ENCODE measurements around the gene BCL11A.

DNA sequence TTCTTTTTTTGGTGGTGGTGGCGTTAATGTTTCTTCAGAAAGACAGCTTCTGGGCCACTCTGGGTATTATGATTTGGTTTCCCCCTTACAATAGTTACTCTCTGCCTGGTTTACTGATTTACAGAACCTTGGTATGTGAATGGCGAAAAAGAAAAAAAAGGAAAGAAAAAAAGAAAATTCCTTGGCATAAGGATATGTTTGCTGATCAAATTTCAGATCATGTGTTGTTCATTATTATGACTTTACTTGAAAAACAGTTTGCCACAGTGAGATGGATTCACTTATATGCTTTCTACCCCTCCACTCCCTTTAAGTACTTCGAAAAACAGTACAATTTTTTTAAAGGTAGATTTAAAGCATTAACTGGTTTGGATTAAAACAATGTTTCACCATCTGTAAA is 21.0 kb downstream of the BCL11A start:
- TF ChIP-seq, protein P1, sequence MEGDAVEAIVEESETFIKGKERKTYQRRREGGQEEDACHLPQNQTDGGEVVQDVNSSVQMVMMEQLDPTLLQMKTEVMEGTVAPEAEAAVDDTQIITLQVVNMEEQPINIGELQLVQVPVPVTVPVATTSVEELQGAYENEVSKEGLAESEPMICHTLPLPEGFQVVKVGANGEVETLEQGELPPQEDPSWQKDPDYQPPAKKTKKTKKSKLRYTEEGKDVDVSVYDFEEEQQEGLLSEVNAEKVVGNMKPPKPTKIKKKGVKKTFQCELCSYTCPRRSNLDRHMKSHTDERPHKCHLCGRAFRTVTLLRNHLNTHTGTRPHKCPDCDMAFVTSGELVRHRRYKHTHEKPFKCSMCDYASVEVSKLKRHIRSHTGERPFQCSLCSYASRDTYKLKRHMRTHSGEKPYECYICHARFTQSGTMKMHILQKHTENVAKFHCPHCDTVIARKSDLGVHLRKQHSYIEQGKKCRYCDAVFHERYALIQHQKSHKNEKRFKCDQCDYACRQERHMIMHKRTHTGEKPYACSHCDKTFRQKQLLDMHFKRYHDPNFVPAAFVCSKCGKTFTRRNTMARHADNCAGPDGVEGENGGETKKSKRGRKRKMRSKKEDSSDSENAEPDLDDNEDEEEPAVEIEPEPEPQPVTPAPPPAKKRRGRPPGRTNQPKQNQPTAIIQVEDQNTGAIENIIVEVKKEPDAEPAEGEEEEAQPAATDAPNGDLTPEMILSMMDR (IDR thresholded peaks at IDR 0.05; ENCODE audit: insufficient read depth, low read length, poor library complexity, severe bottlenecking), result no peak
- TF ChIP-seq EZH2phosphoT487 (conservative IDR thresholded peaks at IDR 0.05; ENCODE audit: low read length), result no peak

Data from SU-DHL-6 (cell line).